Measurements from ENCODE around the gene PLA2G2D. TPM values are rescaled to one million over a fixed set of nuclear protein-coding genes. Genes with fewer than 3 reads are reported as not detected.

PLA2G2D gene
- total RNA-seq, 4 donors from 2014 or later: not detected

- Histone ChIP-seq H3K36me3 (peaks cover 0 to 44% of the 10 kb centered on the region in 2 donors), H3K4me3 (no peak overlapping the region), H3K27ac (no peak overlapping the region), H3K4me1 (peaks cover 0 to 22% (median 0%) of the 10 kb centered on the region in 3 donors), H3K27me3 (no peaks in the 10 kb centered on the region), H3K9me3 (no peaks in the 10 kb centered on the region)
- 56 to 71% methylated on average over 4 of the region's 4 CpGs for WGBS, 2 donors (ENCODE audit: low coverage in 1 of 2)
- TF ChIP-seq CTCF (IDR thresholded peaks at IDR 0.05) (no peak), POLR2AphosphoS5 (IDR thresholded peaks at IDR 0.05) (no peak), EP300 (IDR thresholded peaks at IDR 0.05) (no peak), POLR2A (IDR thresholded peaks at IDR 0.05) (no peak)
- ATAC-seq: no peak
These were observed 31.7 kb downstream of the PLA2G2D start for GRCh38 chr1:20087668-20088067.

DNA sequence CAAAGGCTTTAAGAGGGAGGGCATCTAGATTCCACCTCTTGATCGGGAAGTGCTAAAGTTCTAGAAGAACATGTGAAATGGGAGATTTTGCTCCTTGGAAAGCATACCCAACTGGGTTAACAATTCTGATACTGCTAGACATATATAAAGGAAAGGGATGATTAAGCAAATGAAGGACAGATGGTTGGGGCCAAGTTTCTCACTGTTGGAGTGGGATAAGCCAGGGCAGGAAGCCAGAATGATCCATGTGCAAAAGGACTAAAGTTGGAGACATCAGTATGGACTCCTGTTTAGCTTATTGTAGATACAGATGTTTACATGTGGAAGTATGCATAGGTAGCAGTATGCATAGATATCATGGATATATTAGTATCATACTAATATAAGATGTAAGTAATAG, 32.5 kb downstream of the PLA2G2D start:
- 57 to 100% methylated on average over 1 of the region's 1 CpG for WGBS, 2 donors (ENCODE audit: low coverage in 1 of 2)
- peaks cover 0 to 44% of the 10 kb centered on the region in 2 donors for H3K36me3 ChIP-seq
- peaks cover 0 to 23% (median 0%) of the 10 kb centered on the region in 3 donors for H3K4me1 ChIP-seq
- no peak overlapping the region for H3K27ac ChIP-seq
- H3K4me3 ChIP-seq: no peak overlapping the region
- TF ChIP-seq POLR2AphosphoS5 (IDR thresholded peaks at IDR 0.05) (no peak), POLR2A (IDR thresholded peaks at IDR 0.05) (no peak), EP300 (IDR thresholded peaks at IDR 0.05) (no peak), CTCF (IDR thresholded peaks at IDR 0.05) (no peak)
- no peaks in the 10 kb centered on the region for H3K9me3 ChIP-seq
- no peak for ATAC-seq
- no peaks in the 10 kb centered on the region for H3K27me3 ChIP-seq

- H3K4me3 ChIP-seq: no peak overlapping the region
- no peaks in the 10 kb centered on the region for H3K9me3 ChIP-seq
- no peaks in the 10 kb centered on the region for H3K27me3 ChIP-seq
- 73 to 100% methylated on average over 1 to 6 of the region's 10 CpGs for WGBS, 2 donors (ENCODE audit: low coverage in 1 of 2)
- TF ChIP-seq CTCF (IDR thresholded peaks at IDR 0.05) (no peak), POLR2A (IDR thresholded peaks at IDR 0.05) (no peak), EP300 (IDR thresholded peaks at IDR 0.05) (no peak), POLR2AphosphoS5 (IDR thresholded peaks at IDR 0.05) (no peak)
- peaks cover 0 to 47% (median 0%) of the 10 kb centered on the region in 3 donors for H3K4me1 ChIP-seq
- peak overlapping the region in 3 of 4 donors; percentile 18 to 37 (median 27) for H3K27ac ChIP-seq
- peaks cover 0 to 21% of the 10 kb centered on the region in 2 donors for H3K36me3 ChIP-seq
- ATAC-seq: peak; percentile 69
These were observed 36.0 kb downstream of the PLA2G2D start for GRCh38 chr1:20083178-20083944.

- ATAC-seq: no peak
- H3K27me3 ChIP-seq: no peaks in the 10 kb centered on the region
- H3K9me3 ChIP-seq: no peaks in the 10 kb centered on the region
- whole genome bisulfite sequencing, 2 donors (ENCODE audit: low coverage in 1 of 2): 86 to 92% methylated on average over 1 to 2 of the region's 2 CpGs
- H3K27ac ChIP-seq: peak overlapping the region in 3 of 4 donors; percentile 18 to 37 (median 27)
- peaks cover 0 to 47% (median 0%) of the 10 kb centered on the region in 3 donors for H3K4me1 ChIP-seq
- no peak for TF ChIP-seq POLR2A (IDR thresholded peaks at IDR 0.05)
- no peak for TF ChIP-seq CTCF (IDR thresholded peaks at IDR 0.05)
- no peak for TF ChIP-seq EP300 (IDR thresholded peaks at IDR 0.05)
- no peak for TF ChIP-seq POLR2AphosphoS5 (IDR thresholded peaks at IDR 0.05)
- no peak overlapping the region for H3K4me3 ChIP-seq
- peaks cover 0 to 21% of the 10 kb centered on the region in 2 donors for H3K36me3 ChIP-seq
These were observed 36.6 kb downstream of the PLA2G2D start for GRCh38 chr1:20082772-20083171.

- Histone ChIP-seq H3K9me3 (no peaks in the 10 kb centered on the region), H3K36me3 (peaks cover 0 to 9% of the 10 kb centered on the region in 2 donors), H3K4me1 (peaks cover 0 to 47% (median 0%) of the 10 kb centered on the region in 3 donors), H3K4me3 (no peak overlapping the region), H3K27ac (no peak overlapping the region), H3K27me3 (no peaks in the 10 kb centered on the region)
- ATAC-seq: no peak
- no CpG with 5 or more reads among the region's 8 CpGs for WGBS, 2 donors (ENCODE audit: low coverage in 1 of 2)
- TF ChIP-seq POLR2A (IDR thresholded peaks at IDR 0.05) (no peak), EP300 (IDR thresholded peaks at IDR 0.05) (no peak), CTCF (IDR thresholded peaks at IDR 0.05) (no peak), POLR2AphosphoS5 (IDR thresholded peaks at IDR 0.05) (no peak)
These were observed 38.0 kb downstream of the PLA2G2D start for GRCh38 chr1:20081353-20081810.
